ENCODE measurements around the gene CDHR3. TPM values are rescaled to one million over a fixed set of nuclear protein-coding genes. Genes with fewer than 3 reads are reported as not detected.

CDHR3 gene
- total RNA-seq, 1 experiment from 2014 or later = 8.7 TPM

- peaks cover 61% of the 10 kb centered on the region for H3F3A ChIP-seq (ENCODE audit: insufficient read depth, low read depth)
- no peak overlapping the region for H3K4me3 ChIP-seq
- H4K20me1 ChIP-seq (ENCODE audit: insufficient read depth) = no peaks in the 10 kb centered on the region
- POLR2A ChIA-PET (ENCODE audit: unreplicated experiment) = interaction anchor here (0.6 to 1.1 kb wide), 2 partner anchors 13 to 48 kb away, joined by 3 to 14 read pairs; partner anchors contain the start of gene SYPL1
- intact Hi-C loops (cut with micrococcal nuclease; ENCODE audit: unreplicated experiment) = loop anchor here (2.0 kb wide), 1 partner anchor 1104 kb away; the partner anchor contains the start of gene HBP1
- no peaks in the 10 kb centered on the region for H3K9me3 ChIP-seq (ENCODE audit: insufficient read depth, low read depth)
- no peak for TF ChIP-seq EZH2 (IDR thresholded peaks at IDR 0.05; ENCODE audit: low read depth)
- TF ChIP-seq, protein P1, sequence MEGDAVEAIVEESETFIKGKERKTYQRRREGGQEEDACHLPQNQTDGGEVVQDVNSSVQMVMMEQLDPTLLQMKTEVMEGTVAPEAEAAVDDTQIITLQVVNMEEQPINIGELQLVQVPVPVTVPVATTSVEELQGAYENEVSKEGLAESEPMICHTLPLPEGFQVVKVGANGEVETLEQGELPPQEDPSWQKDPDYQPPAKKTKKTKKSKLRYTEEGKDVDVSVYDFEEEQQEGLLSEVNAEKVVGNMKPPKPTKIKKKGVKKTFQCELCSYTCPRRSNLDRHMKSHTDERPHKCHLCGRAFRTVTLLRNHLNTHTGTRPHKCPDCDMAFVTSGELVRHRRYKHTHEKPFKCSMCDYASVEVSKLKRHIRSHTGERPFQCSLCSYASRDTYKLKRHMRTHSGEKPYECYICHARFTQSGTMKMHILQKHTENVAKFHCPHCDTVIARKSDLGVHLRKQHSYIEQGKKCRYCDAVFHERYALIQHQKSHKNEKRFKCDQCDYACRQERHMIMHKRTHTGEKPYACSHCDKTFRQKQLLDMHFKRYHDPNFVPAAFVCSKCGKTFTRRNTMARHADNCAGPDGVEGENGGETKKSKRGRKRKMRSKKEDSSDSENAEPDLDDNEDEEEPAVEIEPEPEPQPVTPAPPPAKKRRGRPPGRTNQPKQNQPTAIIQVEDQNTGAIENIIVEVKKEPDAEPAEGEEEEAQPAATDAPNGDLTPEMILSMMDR (conservative IDR thresholded peaks at IDR 0.05) = no peak
- peak overlapping the region; percentile 99 for H3K4me2 ChIP-seq
- peak overlapping the region; percentile 98 for H3K27ac ChIP-seq
- H2AFZ ChIP-seq = no peak overlapping the region
- CTCF ChIA-PET = no interaction called here
- no peaks in the 10 kb centered on the region for H3K27me3 ChIP-seq (ENCODE audit: insufficient read depth, low read depth)
- no peak for DNase-seq
- H3K36me3 ChIP-seq (ENCODE audit: low read depth) = no peaks in the 10 kb centered on the region
- H3K9me2 ChIP-seq (ENCODE audit: insufficient read depth) = no peaks in the 10 kb centered on the region
- no TSS peak for BruUV-seq (replicated peaks)
- H3K4me1 ChIP-seq (replicated peaks; ENCODE audit: insufficient read depth) = peaks cover 84% of the 10 kb centered on the region
- no peaks in the 10 kb centered on the region for H3K79me2 ChIP-seq (ENCODE audit: low read depth)
These were observed 101.3 kb downstream of the CDHR3 start for GRCh38 chr7:106064316-106064715.

DNA sequence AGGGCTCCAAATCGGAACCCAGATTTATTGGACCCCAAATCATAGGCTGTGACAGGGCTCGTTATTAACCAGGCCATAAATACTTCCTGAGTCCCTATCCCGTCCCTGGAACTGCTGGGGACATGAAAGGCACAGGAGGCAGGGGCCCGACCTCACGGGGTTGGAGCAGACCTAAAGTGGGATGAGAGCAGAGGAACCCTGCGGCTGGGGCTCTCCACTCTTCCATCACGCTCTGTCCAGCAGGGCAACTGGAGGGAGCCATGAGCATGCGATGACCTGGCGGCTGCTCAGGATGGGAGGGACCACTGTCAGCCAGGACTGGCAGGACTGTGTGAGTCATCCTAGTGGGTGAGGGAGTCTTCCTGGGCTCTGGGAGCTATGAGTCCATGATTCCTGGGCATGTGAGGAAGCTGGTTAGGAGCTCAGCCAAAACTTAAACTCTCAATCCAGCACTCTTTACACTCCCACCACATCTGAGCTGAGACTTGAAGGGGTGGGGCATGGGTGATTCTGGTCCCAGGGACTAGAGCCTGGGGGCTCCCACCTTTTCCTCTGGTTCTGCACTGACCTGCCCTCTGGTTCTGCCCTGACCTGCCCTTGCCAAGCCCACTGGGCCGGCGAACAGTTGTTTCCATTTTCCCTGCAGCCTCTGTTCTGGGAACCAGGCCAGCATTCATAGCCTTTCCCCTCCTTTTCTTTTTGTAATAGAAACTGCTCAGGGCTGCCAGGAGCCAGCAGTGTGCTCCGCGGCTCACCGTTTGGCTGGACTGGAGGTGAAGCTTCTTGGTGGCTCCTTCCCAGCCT is 101.9 kb downstream of the CDHR3 start:
- Histone ChIP-seq H3K9me2 (ENCODE audit: insufficient read depth) (no peaks in the 10 kb centered on the region), H3F3A (ENCODE audit: insufficient read depth, low read depth) (peaks cover 61% of the 10 kb centered on the region), H3K36me3 (ENCODE audit: low read depth) (no peaks in the 10 kb centered on the region), H3K4me3 (peak overlapping the region; percentile 63), H3K4me1 (replicated peaks; ENCODE audit: insufficient read depth) (peaks cover 85% of the 10 kb centered on the region), H3K27me3 (ENCODE audit: insufficient read depth, low read depth) (no peaks in the 10 kb centered on the region), H3K4me2 (peak overlapping the region; percentile 99), H3K27ac (peak overlapping the region; percentile 98), H2AFZ (peak overlapping the region; percentile 79), H4K20me1 (ENCODE audit: insufficient read depth) (no peaks in the 10 kb centered on the region), H3K9me3 (ENCODE audit: insufficient read depth, low read depth) (no peaks in the 10 kb centered on the region), H3K79me2 (ENCODE audit: low read depth) (no peaks in the 10 kb centered on the region)
- ChIA-PET CTCF (no interaction called here), POLR2A (ENCODE audit: unreplicated experiment) (interaction anchor here (0.6 to 1.1 kb wide), 7 partner anchors 14 to 1810 kb away, joined by 3 to 14 read pairs (median 3); partner anchors contain the start of genes NAMPT and SYPL1)
- intact Hi-C loops (cut with micrococcal nuclease; ENCODE audit: unreplicated experiment) = loop anchor here (2.0 to 5.0 kb wide), 3 partner anchors 707 to 1123 kb away; partner anchors contain the start of gene HBP1
- no TSS peak for BruUV-seq (replicated peaks)
- no peak for TF ChIP-seq EZH2 (IDR thresholded peaks at IDR 0.05; ENCODE audit: low read depth)
- TF ChIP-seq, protein P1 (conservative IDR thresholded peaks at IDR 0.05) = no peak
- peak; percentile 93 to 97 for DNase-seq

DNA sequence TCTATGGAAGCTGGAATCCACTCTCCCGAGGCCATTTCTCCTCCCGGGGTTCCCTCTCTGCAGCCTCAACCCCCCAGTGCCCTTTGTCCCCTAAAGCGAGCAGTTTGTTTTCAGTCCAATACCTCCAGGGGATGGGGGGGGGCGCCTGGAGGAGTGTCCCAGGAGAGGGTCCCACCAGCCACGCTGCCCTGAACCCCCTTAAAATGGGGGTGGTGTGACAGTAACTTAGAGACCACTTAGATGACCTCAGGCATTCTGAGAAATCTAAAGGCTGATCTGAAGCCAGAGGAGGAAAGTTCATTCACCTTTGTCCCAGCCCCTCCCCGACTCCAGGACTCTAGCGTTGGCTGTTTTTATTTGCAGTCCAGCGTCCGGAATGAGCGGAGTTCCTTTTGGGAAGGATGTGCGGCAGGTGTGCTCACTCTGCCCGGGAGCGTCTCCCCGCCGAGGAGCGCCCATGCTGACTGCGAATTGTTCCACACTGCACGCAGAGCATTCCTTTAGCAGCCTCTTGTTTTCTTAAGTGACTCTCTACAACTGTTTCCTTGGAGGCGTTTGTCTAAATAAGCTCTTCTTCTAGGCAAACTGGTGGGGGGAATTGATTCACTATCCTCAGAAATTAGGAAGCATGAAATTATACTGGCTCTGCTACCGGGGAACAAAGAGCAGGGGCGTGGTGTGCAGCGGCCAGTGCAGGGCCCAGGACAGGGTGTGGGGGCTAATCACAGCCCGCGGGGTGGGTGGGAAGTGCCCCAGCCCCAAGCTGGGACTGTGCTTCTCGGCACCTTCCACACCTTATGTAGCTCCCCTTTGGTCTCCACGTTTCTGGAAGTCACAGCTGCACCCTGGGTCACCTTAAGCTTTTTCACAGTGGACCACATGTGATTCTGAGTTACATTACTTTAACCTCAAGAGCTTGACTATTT is 102.8 kb downstream of the CDHR3 start:
- no peaks in the 10 kb centered on the region for H3K9me3 ChIP-seq (ENCODE audit: insufficient read depth, low read depth)
- TSS peak; percentile 70 for BruUV-seq (replicated peaks)
- DNase-seq = peak; percentile 60 to 77
- H3K4me3 ChIP-seq = peak overlapping the region; percentile 63
- peaks cover 64% of the 10 kb centered on the region for H3F3A ChIP-seq (ENCODE audit: insufficient read depth, low read depth)
- H3K27ac ChIP-seq = peak overlapping the region; percentile 98
- H3K79me2 ChIP-seq (ENCODE audit: low read depth) = no peaks in the 10 kb centered on the region
- peaks cover 87% of the 10 kb centered on the region for H3K4me1 ChIP-seq (replicated peaks; ENCODE audit: insufficient read depth)
- ChIA-PET POLR2A (ENCODE audit: unreplicated experiment) (interaction anchor here (0.5 to 1.1 kb wide), 10 partner anchors 13 to 534 kb away, joined by 3 to 14 read pairs (median 4); partner anchors contain the start of genes NAMPT and SYPL1), CTCF (interaction anchor here (0.5 to 0.7 kb wide), 5 partner anchors 15 to 982 kb away, joined by 3 to 5 read pairs (median 4); no protein-coding TSS in a partner anchor)
- H3K27me3 ChIP-seq (ENCODE audit: insufficient read depth, low read depth) = no peaks in the 10 kb centered on the region
- H3K9me2 ChIP-seq (ENCODE audit: insufficient read depth) = no peaks in the 10 kb centered on the region
- no peaks in the 10 kb centered on the region for H3K36me3 ChIP-seq (ENCODE audit: low read depth)
- H3K4me2 ChIP-seq = peak overlapping the region; percentile 99
- intact Hi-C loops (cut with micrococcal nuclease; ENCODE audit: unreplicated experiment) = loop anchor here (2.0 to 5.0 kb wide), 3 partner anchors 706 to 1124 kb away; partner anchors contain the start of gene HBP1
- H2AFZ ChIP-seq = peak overlapping the region; percentile 79
- TF ChIP-seq, protein P1 (conservative IDR thresholded peaks at IDR 0.05) = no peak
- no peak for TF ChIP-seq EZH2 (IDR thresholded peaks at IDR 0.05; ENCODE audit: low read depth)
- H4K20me1 ChIP-seq (ENCODE audit: insufficient read depth) = no peaks in the 10 kb centered on the region
